Stimulated activated naive CD8-positive, alpha-beta T cell treated with anti-CD3 and anti-CD28 coated beads, Interleukin-15, amount 100 ng/mL, for 72 hours (primary cell): ENCODE measurements around the gene PANX3.

Experiments used
- ATAC-seq: fragments of 150-1000 bp; cut with Tn5 transposase; 2 replicates; pipeline ENCODE4 v1.10.0; 2021; ENCODE audit warnings: mild to moderate bottlenecking, moderate library complexity
- DNase-seq, 2 donors: peaks; one replicate each; pipeline ENCODE4 v3.0.0; 2021 to 2022
- H3K27ac Mint-ChIP-seq, 2 donors: one replicate each; pipeline ENCODE4 v1.8.0; 2022; ENCODE audit warnings: mild to moderate bottlenecking in 2 of 2, mixed read lengths in 2 of 2, moderate library complexity in 2 of 2
- H3K27me3 Mint-ChIP-seq: one replicate; pipeline ENCODE4 v1.8.0; 2022; ENCODE audit warnings: mixed read lengths
- H3K4me1 Mint-ChIP-seq: one replicate; pipeline ENCODE4 v1.8.0; 2022; ENCODE audit warnings: mild to moderate bottlenecking, mixed read lengths
- H3K4me3 Mint-ChIP-seq, 2 donors: one replicate each; pipeline ENCODE4 v1.8.0; 2022; ENCODE audit warnings: mild to moderate bottlenecking in 2 of 2, mixed read lengths in 2 of 2, moderate library complexity in 1 of 2
- H3K9me3 Mint-ChIP-seq, 2 donors: one replicate each; pipeline ENCODE4 v1.8.0; 2022; ENCODE audit warnings: mixed read lengths in 2 of 2

The PANX3 gene

GRCh38 chr11:124663861-124664260, 52.6 kb downstream of the PANX3 start:
- no peak overlapping the region for H3K4me3 Mint-ChIP-seq
- H3K9me3 Mint-ChIP-seq = no peaks in the 10 kb centered on the region
- no peak overlapping the region for H3K27ac Mint-ChIP-seq
- DNase-seq (no peak), ATAC-seq (no peak)
- no peaks in the 10 kb centered on the region for H3K27me3 Mint-ChIP-seq
- H3K4me1 Mint-ChIP-seq = no peaks in the 10 kb centered on the region

GRCh38 chr11:124667601-124668000, 56.4 kb downstream of the PANX3 start:
- H3K4me1 Mint-ChIP-seq = peaks cover 20% of the 10 kb centered on the region
- no peaks in the 10 kb centered on the region for H3K27me3 Mint-ChIP-seq
- ATAC-seq (no peak), DNase-seq (no peak)
- no peaks in the 10 kb centered on the region for H3K9me3 Mint-ChIP-seq
- H3K27ac Mint-ChIP-seq = no peak overlapping the region
- no peak overlapping the region for H3K4me3 Mint-ChIP-seq

- H3K27me3 Mint-ChIP-seq = no peaks in the 10 kb centered on the region
- no peak overlapping the region for H3K4me3 Mint-ChIP-seq
- H3K27ac Mint-ChIP-seq = no peak overlapping the region
- H3K9me3 Mint-ChIP-seq = no peaks in the 10 kb centered on the region
- ATAC-seq (peak; percentile 22), DNase-seq (peak; percentile 37 to 38)
- H3K4me1 Mint-ChIP-seq = peaks cover 32% of the 10 kb centered on the region
Observed at GRCh38 chr11:124669193-124669592, 58.0 kb downstream of the PANX3 start.
